HUES6 (cell line): ENCODE measurements around the gene XYLT1.
"Not testable (repeated sequence)": the region's sequence is repeated elsewhere in the genome, so short reads cannot be mapped to it uniquely, and the experiment has no call there.

Experiments
- H3K27ac ChIP-seq: 2 replicates; pipeline ENCODE4 v1.7.0; 2013; ENCODE audit warnings: low read depth, mild to moderate bottlenecking, low read length, inconsistent platforms
- H3K27me3 ChIP-seq: 2 replicates; pipeline ENCODE4 v1.6.1; 2013; ENCODE audit warnings: low read length; ENCODE audit not compliant: control insufficient read depth, insufficient read depth
- H3K36me3 ChIP-seq: 2 replicates; pipeline ENCODE4 v1.6.1; 2013; ENCODE audit warnings: low read length; ENCODE audit not compliant: control insufficient read depth, insufficient read depth
- H3K4me1 ChIP-seq: 2 replicates; pipeline ENCODE4 v1.6.1; 2013; ENCODE audit warnings: low read length; ENCODE audit not compliant: control insufficient read depth, insufficient read depth
- H3K4me3 ChIP-seq: 2 replicates; pipeline ENCODE4 v1.5.1; 2013; ENCODE audit warnings: low read depth, low read length
- H3K9ac ChIP-seq: one replicate; pipeline ENCODE4 v1.6.1; 2013; ENCODE audit warnings: mild to moderate bottlenecking, low read length
- H3K9me3 ChIP-seq: 2 replicates; pipeline ENCODE4 v1.6.1; 2013; ENCODE audit warnings: low read depth, low read length; ENCODE audit not compliant: control insufficient read depth, insufficient read depth

The XYLT1 gene

DNA sequence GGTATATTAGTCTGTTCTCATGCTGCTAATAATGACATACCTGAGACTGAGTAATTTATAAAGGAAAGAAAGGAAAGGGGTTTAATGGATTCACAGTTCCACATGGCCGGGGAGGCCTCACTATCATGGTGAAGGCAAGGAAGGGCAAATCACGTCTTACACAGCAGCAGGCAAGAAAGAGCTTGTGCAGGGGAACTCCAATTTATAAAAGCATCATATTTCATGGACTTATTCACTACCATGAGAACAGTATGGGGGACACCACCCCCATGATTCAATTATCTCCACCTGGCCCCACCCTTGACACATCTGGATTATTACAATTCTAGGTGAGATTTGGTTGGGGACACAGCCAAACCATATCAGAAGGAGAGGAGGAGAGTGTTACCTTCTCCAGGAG is 17.7 kb upstream of the XYLT1 start:
- Histone ChIP-seq H3K36me3 (no peaks in the 10 kb centered on the region), H3K9ac (no peak overlapping the region), H3K4me1 (peaks cover under 1% of the 10 kb centered on the region; the same call in 1 of the 2 replicates), H3K27me3 (no peaks in the 10 kb centered on the region), H3K9me3 (no peaks in the 10 kb centered on the region), H3K27ac (no peak overlapping the region), H3K4me3 (no peak overlapping the region)

DNA sequence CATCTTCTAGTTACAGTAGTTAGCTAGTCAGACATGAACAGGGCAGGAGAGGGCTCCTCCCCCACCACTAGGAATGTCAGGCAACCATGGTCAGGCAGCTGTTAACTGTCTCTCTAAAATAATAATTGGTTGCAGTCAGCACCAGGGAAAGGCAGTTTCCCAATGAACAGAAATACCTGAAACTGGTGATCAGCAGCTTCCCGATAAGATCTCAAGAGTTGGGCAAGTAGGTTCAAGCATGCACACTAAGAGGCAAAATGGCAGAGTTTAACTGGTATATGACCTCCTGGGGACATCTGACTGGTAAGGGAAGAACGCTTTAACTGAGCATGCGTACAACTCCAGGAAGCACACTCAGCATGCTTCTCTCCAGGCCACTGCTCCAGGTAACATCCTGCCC is 12.6 kb upstream of the XYLT1 start:
- H3K36me3 ChIP-seq = no peaks in the 10 kb centered on the region
- H3K9me3 ChIP-seq = no peaks in the 10 kb centered on the region; the same call in 1 of the 2 replicates
- H3K4me1 ChIP-seq = peaks cover 7% of the 10 kb centered on the region
- no peak overlapping the region for H3K4me3 ChIP-seq
- no peaks in the 10 kb centered on the region for H3K27me3 ChIP-seq
- H3K9ac ChIP-seq = no peak overlapping the region
- no peak overlapping the region for H3K27ac ChIP-seq

DNA sequence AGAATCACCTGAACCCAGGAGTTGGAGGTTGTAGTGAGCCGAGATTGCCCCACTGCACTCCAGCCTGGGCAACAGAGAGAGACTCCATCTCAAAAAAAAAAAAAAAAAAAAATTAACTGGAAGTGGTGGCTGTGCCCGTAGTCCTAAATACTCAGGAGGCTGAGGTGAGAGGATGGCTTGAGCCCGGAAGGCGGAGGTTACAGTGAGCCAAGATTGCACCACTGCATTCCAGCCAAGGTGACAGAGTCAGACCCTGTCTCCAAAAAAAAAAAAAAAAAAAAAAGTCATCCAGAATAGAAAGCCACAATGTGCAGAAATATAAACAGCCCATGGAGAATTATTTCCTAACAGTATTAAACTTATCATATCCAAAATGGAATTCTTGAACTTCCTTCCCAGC is 11.6 kb upstream of the XYLT1 start:
- H3K9me3 ChIP-seq, H3K9ac ChIP-seq, H3K4me1 ChIP-seq, H3K36me3 ChIP-seq, H3K4me3 ChIP-seq, H3K27ac ChIP-seq, H3K27me3 ChIP-seq: not testable (repeated sequence)

DNA sequence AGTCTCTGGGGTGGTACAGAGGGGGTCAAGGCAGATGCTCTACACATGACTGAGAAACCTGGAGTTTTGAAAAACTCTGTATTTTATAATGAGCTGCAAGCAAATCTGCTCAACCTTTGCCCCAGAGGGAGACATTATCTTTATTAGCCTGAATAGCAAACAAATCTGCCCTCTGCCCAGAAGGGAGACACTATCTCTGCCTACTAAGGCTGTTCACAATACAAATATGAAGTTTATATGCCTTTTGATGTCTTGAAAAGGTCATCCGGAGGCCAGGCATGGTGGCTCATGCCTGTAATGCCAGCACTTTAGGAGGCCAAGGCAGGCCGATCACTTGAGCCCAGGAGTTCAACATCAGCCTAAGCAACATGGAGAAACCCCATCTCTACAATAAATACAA is 11.0 kb upstream of the XYLT1 start:
- H3K27ac ChIP-seq = no peak overlapping the region
- H3K9ac ChIP-seq = no peak overlapping the region
- H3K27me3 ChIP-seq = no peaks in the 10 kb centered on the region
- no peaks in the 10 kb centered on the region for H3K36me3 ChIP-seq
- peaks cover 7% of the 10 kb centered on the region for H3K4me1 ChIP-seq
- H3K4me3 ChIP-seq = no peak overlapping the region
- no peaks in the 10 kb centered on the region; the same call in 1 of the 2 replicates for H3K9me3 ChIP-seq

DNA sequence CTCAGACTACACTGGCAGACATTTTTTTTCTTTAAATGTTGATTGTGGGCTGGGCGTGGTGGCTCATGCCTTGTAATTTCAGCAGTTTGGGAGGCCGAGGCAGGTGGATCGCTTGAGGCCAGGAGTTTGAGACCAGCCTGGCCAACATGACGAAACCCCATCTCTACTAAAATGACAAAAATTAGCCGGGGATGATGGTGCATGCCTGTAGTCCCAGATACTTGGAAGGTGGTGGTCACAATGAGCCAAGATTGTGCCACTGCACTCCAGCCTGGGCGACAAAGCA is 6.4 kb upstream of the XYLT1 start:
- not testable (repeated sequence) for H3K9ac ChIP-seq, H3K9me3 ChIP-seq, H3K36me3 ChIP-seq, H3K27ac ChIP-seq, H3K4me1 ChIP-seq, H3K27me3 ChIP-seq, H3K4me3 ChIP-seq

DNA sequence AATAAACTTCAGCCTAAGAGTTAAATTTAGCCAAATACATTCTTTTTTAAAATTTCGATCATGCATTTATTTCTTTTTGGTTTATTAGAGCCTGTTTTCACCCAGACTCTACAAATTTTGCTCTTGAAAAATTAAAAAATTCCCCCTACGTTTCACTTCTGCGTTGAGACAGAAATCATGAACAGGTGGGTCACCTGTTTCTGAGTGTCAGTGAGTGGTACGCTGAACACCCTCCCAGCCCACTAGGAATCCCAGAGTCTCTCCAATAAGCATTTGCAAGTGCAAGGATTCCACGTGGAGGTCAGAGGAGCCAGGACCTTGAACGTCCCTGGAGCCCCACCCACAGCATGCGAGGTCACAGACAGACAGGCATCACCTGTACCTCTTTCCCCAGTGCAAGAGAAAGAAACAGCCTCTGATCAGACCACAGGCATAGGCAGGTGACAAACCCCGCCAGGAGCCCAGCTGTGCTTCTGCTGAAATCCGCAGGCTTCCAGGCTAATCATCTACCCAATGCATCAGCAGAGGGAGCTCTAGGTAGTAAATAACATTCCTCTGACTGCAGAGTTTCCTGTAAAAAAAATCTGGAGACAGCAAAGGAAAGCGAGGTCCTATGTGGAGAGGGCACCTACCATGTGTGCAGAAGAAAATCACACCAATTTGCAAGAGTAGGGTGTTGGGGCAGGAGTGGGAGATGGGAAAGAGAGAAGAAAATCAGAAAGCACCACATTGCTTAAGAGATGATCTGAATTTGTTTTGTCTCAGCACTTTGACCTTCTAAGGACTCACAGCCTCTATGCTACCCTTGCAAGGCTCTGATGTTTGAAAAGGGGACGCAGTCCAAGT is 5.9 kb upstream of the XYLT1 start:
- H3K4me1 ChIP-seq = peaks cover 11% of the 10 kb centered on the region

DNA sequence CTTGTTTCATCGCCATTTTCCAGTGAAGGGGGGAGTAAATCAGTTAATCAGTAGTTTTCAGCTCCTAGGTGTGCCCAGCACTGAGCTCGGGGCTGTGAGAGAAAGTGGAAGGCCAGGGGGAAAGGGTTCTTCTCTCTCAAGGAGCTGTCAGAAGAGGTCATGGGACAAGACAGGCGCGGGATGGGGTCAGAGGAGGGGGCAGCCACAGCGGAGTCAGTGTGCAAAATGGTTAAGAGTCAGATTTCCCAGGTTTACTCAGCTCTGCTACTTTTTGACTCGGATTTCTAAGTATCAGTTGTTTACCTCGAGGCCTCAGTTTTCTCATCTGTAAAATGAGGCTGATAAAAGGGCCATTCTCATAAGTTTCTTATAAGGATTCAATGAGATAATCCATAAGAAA is 4.3 kb upstream of the XYLT1 start:
- H3K9me3 ChIP-seq = no peaks in the 10 kb centered on the region; the same call in 1 of the 2 replicates
- peaks cover 18% of the 10 kb centered on the region for H3K4me1 ChIP-seq
- H3K27me3 ChIP-seq = peaks cover 13% of the 10 kb centered on the region
- no peaks in the 10 kb centered on the region for H3K36me3 ChIP-seq
- H3K4me3 ChIP-seq = no peak overlapping the region
- no peak overlapping the region for H3K27ac ChIP-seq
- H3K9ac ChIP-seq = no peak overlapping the region

More for the DNA sequence above, 5.9 kb upstream of the XYLT1 start:
- Histone ChIP-seq H3K27me3 (peaks cover 4% of the 10 kb centered on the region; the same call in 1 of the 2 replicates), H3K9me3 (no peaks in the 10 kb centered on the region; the same call in 1 of the 2 replicates), H3K36me3 (no peaks in the 10 kb centered on the region), H3K27ac (no peak overlapping the region), H3K9ac (no peak overlapping the region), H3K4me3 (no peak overlapping the region)

DNA sequence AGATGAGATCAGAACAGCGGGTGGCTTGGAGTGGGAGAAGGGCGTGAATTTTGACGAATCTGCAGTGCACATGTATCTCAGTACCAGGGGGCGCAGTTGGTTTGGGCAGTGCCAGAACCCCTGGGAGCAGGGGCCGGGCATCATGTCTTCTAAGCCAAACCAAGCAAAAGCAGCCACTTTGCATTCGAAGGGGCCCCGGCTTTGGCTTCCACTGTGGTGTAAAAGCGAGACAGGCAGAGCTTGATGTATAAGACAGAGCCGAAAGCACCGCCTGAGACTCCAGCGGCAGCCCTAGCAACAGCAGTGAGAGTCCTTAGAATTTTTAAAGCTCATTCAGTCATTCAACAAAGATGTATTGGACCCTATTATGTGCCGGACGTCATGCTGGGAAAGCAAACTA is 3.8 kb upstream of the XYLT1 start:
- no peak overlapping the region for H3K9ac ChIP-seq
- H3K27me3 ChIP-seq = peaks cover 19% of the 10 kb centered on the region
- H3K4me3 ChIP-seq = no peak overlapping the region
- H3K27ac ChIP-seq = no peak overlapping the region
- peaks cover 18% of the 10 kb centered on the region for H3K4me1 ChIP-seq
- no peaks in the 10 kb centered on the region for H3K9me3 ChIP-seq
- no peaks in the 10 kb centered on the region for H3K36me3 ChIP-seq

DNA sequence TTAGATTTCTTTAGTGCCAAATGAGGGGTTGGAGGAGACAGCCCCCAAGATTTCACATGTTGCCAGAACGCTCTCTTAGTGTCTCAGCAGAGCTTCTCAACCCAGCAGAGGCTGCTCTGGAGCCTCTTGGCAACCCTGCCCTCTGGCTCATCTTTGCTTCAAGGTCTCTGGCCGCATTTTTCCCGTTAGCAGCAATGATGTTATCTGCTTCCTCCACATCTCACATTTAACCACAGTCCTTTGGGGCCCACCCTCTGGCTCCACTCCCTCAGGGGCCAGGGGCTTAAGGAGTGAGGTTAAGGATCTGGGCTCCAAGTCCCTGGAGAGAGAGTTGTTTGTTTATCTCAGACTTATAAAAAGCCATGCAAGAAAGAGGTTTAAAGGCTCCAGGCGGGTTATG is 3.3 kb upstream of the XYLT1 start:
- Histone ChIP-seq H3K4me1 (peaks cover 23% of the 10 kb centered on the region), H3K4me3 (no peak overlapping the region), H3K9ac (no peak overlapping the region), H3K36me3 (no peaks in the 10 kb centered on the region), H3K9me3 (no peaks in the 10 kb centered on the region), H3K27ac (no peak overlapping the region), H3K27me3 (peaks cover 24% of the 10 kb centered on the region)

DNA sequence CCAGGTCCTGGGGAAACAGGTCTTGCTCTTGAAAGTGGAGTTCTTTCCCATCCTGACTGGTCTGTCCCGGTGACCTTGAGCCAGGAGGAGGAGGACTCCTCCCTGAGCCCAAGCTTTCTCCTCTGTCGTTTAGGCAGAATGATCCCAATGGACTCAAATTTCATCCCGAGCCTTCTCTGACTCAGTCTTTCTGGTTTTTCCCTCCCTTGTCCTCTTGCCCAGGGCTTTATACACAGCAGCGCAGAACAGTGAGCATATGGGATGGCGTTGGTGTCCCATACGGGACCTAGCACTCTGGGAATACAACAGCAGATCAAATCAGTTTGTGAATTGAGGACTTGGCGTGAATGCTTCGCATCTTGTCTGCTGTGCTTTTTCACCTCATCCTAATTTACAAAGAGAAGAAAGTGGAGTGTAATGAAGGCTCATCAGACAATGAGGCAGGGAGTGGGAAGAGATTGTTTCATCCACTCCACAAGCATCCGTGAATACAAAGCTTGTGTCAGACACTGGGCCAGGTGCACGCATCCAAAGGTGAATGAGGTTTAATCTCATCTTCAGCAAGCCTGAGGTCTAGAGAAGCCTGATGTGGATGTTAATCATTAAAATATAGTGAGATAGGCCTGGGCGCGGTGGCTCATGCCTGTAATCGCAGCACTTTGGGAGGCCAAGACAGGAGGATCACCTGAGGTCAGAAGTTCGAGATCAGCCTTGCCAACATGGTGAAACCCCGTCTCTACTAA is 1.1 kb upstream of the XYLT1 start:
- H3K27ac ChIP-seq = no peak overlapping the region
- no peaks in the 10 kb centered on the region for H3K36me3 ChIP-seq
- no peak overlapping the region for H3K9ac ChIP-seq
- peaks cover 39% of the 10 kb centered on the region for H3K4me1 ChIP-seq
- peak overlapping the region; percentile 67 for H3K4me3 ChIP-seq
- H3K27me3 ChIP-seq = peaks cover 35% of the 10 kb centered on the region
- no peaks in the 10 kb centered on the region for H3K9me3 ChIP-seq

DNA sequence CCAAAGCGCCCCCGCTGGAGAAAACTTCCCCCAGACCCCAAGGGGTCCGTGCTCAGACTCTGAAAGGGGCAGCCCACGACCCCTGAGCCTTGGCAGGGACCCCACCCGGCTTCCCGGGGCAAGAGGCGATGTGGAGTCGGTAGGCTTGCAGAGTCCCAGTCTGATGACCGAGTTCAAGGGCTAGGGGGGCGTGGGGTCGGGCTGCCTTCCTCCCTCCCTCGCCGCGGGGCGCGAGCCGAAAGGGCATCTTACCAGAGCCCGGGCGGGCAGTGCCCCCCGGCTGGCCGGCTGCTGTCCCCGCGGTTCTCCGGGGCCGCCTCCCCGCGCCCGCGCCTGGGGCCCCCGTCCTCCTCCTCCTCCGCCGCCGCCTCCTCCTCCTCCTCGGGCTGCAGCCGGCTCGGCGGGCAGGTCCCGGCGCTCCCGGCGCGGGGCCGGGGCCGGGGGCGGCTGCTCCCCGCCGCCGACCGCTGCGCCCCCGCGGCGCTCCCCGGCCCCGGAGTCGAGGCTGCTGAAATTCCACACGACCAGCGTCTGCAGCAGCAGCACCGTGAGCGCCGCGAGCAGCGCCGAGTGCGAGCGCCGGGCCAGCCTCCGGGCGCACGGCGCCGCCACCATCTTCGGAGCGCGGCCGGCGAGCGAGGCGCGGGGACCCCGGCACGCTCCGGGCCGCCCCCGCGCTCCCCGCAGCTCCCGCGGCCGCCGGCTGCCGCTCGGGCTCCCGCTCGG is 415 bp downstream of the XYLT1 start:
- H3K4me1 ChIP-seq = peaks cover 46% of the 10 kb centered on the region
- H3K4me3 ChIP-seq = peak overlapping the region; percentile 52
- no peak overlapping the region for H3K9ac ChIP-seq
- no peaks in the 10 kb centered on the region for H3K36me3 ChIP-seq
- no peak overlapping the region for H3K27ac ChIP-seq
- H3K27me3 ChIP-seq = peaks cover 35% of the 10 kb centered on the region
- H3K9me3 ChIP-seq = no peaks in the 10 kb centered on the region
